GM18526 (cell line): ENCODE results near the gene DDA1.

ENCODE experiments used
- POLR2A ChIP-seq: IDR thresholded peaks from 3 replicates; pipeline ENCODE4 v1.6.1; 2011; ENCODE audit not compliant: insufficient read length; ENCODE audit errors: extremely low read depth

The DDA1 gene

GRCh38 chr19:17323300-17323963, 14.1 kb downstream of the DDA1 start:
- TF ChIP-seq POLR2A: no peak

GRCh38 chr19:17323964-17324332, 14.6 kb downstream of the DDA1 start:
- no peak for TF ChIP-seq POLR2A

- TF ChIP-seq POLR2A: no peak
Measured at GRCh38 chr19:17324357-17325114, 15.2 kb downstream of the DDA1 start.

GRCh38 chr19:17325133-17325532, 15.8 kb downstream of the DDA1 start:
- TF ChIP-seq POLR2A: no peak

- no peak for TF ChIP-seq POLR2A
Measured at GRCh38 chr19:17325881-17326594, 16.7 kb downstream of the DDA1 start.

GRCh38 chr19:17326595-17326966, 17.2 kb downstream of the DDA1 start:
- no peak for TF ChIP-seq POLR2A

- TF ChIP-seq POLR2A: no peak
Measured at GRCh38 chr19:17327068-17327653, 17.8 kb downstream of the DDA1 start.

- TF ChIP-seq POLR2A: no peak
Measured at GRCh38 chr19:17327654-17328516, 18.5 kb downstream of the DDA1 start.

- TF ChIP-seq POLR2A: no peak
Measured at GRCh38 chr19:17328517-17329365, 19.4 kb downstream of the DDA1 start.

GRCh38 chr19:17329366-17330261, 20.3 kb downstream of the DDA1 start:
- no peak for TF ChIP-seq POLR2A

GRCh38 chr19:17330262-17331044, 21.1 kb downstream of the DDA1 start:
- TF ChIP-seq POLR2A: no peak

- TF ChIP-seq POLR2A: no peak
Measured at GRCh38 chr19:17331045-17331558, 21.7 kb downstream of the DDA1 start.

- TF ChIP-seq POLR2A: no peak
Measured at GRCh38 chr19:17332360-17332676, 23.0 kb downstream of the DDA1 start.
